Measurements from ENCODE around the gene PDCD4. TPM values are rescaled to one million over a fixed set of nuclear protein-coding genes. Genes with fewer than 3 reads are reported as not detected.

PDCD4 gene
- total and polyA plus RNA-seq, 2 of the 13 experiments (the other 11 are each of a cell fraction or from before 2014, with no cell fraction given) = 22.8 to 56.2 TPM

- peak; percentile 60; the same call in 1 of the 2 replicates for TF ChIP-seq ERF (CRISPR knock-in tag; IDR thresholded peaks at IDR 0.05)
- TF ChIP-seq SIX4 (CRISPR knock-in tag; IDR thresholded peaks at IDR 0.05) = 0 out of 2 replicates have a peak, but pooled peaks have one; percentile 43
- peak; percentile 48; the same call in 1 of the 2 replicates for TF ChIP-seq GFI1 (CRISPR knock-in tag; IDR thresholded peaks at IDR 0.05; ENCODE audit: borderline replicate concordance)
- no peak for TF ChIP-seq ZNF263 (CRISPR knock-in tag; IDR thresholded peaks at IDR 0.05)
- TF ChIP-seq ZBTB46 (CRISPR knock-in tag; IDR thresholded peaks at IDR 0.05; ENCODE audit: borderline replicate concordance) = no peak
- peak; percentile 78; the same call in 1 of the 2 replicates for TF ChIP-seq RCOR2 (CRISPR knock-in tag; IDR thresholded peaks at IDR 0.05)
- TF ChIP-seq CEBPG (CRISPR knock-in tag; IDR thresholded peaks at IDR 0.05) = 0 out of 2 replicates have a peak, but pooled peaks have one; percentile 3
- 0 out of 2 replicates have a peak, but pooled peaks have one; percentile 38 for TF ChIP-seq PRDM10 (CRISPR knock-in tag; IDR thresholded peaks at IDR 0.05; ENCODE audit: low read depth)
- no peak for TF ChIP-seq SOX6 (IDR thresholded peaks at IDR 0.05)
- TF ChIP-seq SOX6 (CRISPR knock-in tag; IDR thresholded peaks at IDR 0.05) = peak; percentile 81
- TF ChIP-seq, protein P1, sequence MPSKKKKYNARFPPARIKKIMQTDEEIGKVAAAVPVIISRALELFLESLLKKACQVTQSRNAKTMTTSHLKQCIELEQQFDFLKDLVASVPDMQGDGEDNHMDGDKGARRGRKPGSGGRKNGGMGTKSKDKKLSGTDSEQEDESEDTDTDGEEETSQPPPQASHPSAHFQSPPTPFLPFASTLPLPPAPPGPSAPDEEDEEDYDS (CRISPR knock-in tag; IDR thresholded peaks at IDR 0.05) = 0 out of 2 replicates have a peak, but pooled peaks have one; percentile 35
- TF ChIP-seq ZNF766 (CRISPR knock-in tag; IDR thresholded peaks at IDR 0.05; ENCODE audit: borderline replicate concordance) = no peak
- TF ChIP-seq PLRG1 (conservative IDR thresholded peaks at IDR 0.05) = no peak
- TF ChIP-seq NKX3-1 (CRISPR knock-in tag; IDR thresholded peaks at IDR 0.05) = no peak
- no peak for TF ChIP-seq BRD4 (CRISPR knock-in tag; IDR thresholded peaks at IDR 0.05)
- TF ChIP-seq ZSCAN29 (CRISPR knock-in tag; conservative IDR thresholded peaks at IDR 0.05) = 0 out of 2 replicates have a peak, but pooled peaks have one; percentile 40
- TF ChIP-seq, protein P2, sequence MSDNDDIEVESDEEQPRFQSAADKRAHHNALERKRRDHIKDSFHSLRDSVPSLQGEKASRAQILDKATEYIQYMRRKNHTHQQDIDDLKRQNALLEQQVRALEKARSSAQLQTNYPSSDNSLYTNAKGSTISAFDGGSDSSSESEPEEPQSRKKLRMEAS (IDR thresholded peaks at IDR 0.05) = peak; percentile 44; the same call in 1 of the 2 replicates
- no peak for TF ChIP-seq CENPX (CRISPR knock-in tag; IDR thresholded peaks at IDR 0.05)
- TF ChIP-seq ZNF687 (CRISPR knock-in tag; IDR thresholded peaks at IDR 0.05) = peak; percentile 19; the same call in 1 of the 2 replicates
- 0 out of 2 replicates have a peak, but pooled peaks have one; percentile 18 for TF ChIP-seq SP4 (CRISPR knock-in tag; IDR thresholded peaks at IDR 0.05)
Observed at GRCh38 chr10:110843796-110844616, 27.7 kb upstream of the PDCD4 start (continued).
